LNCaP clone FGC (cell line): Measurements from ENCODE around the gene CBX4.

Experiments
- DNase-seq: peaks from one replicate; pipeline ENCODE4 v3.0.0-alpha.2; 2011; ENCODE audit warnings: low read depth
- H3K4me3 ChIP-seq: 2 replicates; pipeline ENCODE4 v1.5.1; 2011; ENCODE audit warnings: mild to moderate bottlenecking, low read depth, low read length, control low read depth
- CTCF ChIP-seq: IDR thresholded peaks from 2 replicates; pipeline ENCODE4 v1.5.1; 2012; ENCODE audit warnings: mild to moderate bottlenecking; ENCODE audit not compliant: control insufficient read depth, insufficient read depth; ENCODE audit errors: extremely low read depth

CBX4 gene

GRCh38 chr17:79836510-79836971 is 2.7 kb downstream of the CBX4 start:
- DNase-seq: no peak
- TF ChIP-seq CTCF: no peak
- H3K4me3 ChIP-seq: peak overlapping the region; percentile 94

GRCh38 chr17:79835953-79836509 is 3.2 kb downstream of the CBX4 start:
- TF ChIP-seq CTCF: no peak
- peak overlapping the region; percentile 94 for H3K4me3 ChIP-seq
- DNase-seq: peak; percentile 97

GRCh38 chr17:79835470-79835899 is 3.8 kb downstream of the CBX4 start:
- H3K4me3 ChIP-seq: peak overlapping the region; percentile 94
- DNase-seq: no peak
- peak; percentile 40 for TF ChIP-seq CTCF

GRCh38 chr17:79834565-79835469 is 4.4 kb downstream of the CBX4 start:
- no peak for DNase-seq
- TF ChIP-seq CTCF: peak; percentile 72
- peak overlapping the region; percentile 94 for H3K4me3 ChIP-seq

- DNase-seq: no peak
- no peak for TF ChIP-seq CTCF
- peak overlapping the region; percentile 94 for H3K4me3 ChIP-seq
Measured at GRCh38 chr17:79833744-79834564, 5.3 kb downstream of the CBX4 start.

- no peak for TF ChIP-seq CTCF
- DNase-seq: no peak
- peak overlapping the region; percentile 94 for H3K4me3 ChIP-seq
Measured at GRCh38 chr17:79833110-79833450, 6.2 kb downstream of the CBX4 start.
